Stimulated activated CD8-positive, alpha-beta memory T cell treated with anti-CD3 and anti-CD28 coated beads, Interleukin-12 subunit alpha, Interleukin-12 subunit beta, amount 100 ng/mL, for 4 hours (primary cell): Measurements from ENCODE around the gene KIF1A.

Experiments
- DNase-seq: peaks from one replicate; pipeline ENCODE4 v3.0.0-alpha.2; 2020; ENCODE audit warnings: low read depth

The KIF1A gene

DNA sequence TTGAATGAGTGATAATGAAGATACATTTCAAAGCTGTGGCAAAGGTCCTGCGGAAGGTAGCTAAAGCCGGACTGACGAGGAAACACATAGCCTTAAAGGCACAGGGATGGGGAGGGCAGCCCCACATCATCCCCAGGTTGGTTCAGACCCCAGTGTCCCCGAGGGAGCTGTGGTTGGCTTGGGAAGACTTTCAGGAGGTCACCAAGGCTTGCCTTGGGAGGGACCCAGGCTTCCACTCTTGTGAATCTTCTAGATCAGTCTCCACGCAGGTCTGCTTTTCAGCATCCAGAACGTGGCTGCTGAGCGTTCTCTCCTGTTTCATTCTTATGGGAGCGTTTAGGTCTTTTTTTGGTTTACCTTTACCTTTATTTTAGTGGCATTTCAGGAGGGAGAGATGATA lies 16.8 kb downstream of the KIF1A start:
- DNase-seq = no peak

DNA sequence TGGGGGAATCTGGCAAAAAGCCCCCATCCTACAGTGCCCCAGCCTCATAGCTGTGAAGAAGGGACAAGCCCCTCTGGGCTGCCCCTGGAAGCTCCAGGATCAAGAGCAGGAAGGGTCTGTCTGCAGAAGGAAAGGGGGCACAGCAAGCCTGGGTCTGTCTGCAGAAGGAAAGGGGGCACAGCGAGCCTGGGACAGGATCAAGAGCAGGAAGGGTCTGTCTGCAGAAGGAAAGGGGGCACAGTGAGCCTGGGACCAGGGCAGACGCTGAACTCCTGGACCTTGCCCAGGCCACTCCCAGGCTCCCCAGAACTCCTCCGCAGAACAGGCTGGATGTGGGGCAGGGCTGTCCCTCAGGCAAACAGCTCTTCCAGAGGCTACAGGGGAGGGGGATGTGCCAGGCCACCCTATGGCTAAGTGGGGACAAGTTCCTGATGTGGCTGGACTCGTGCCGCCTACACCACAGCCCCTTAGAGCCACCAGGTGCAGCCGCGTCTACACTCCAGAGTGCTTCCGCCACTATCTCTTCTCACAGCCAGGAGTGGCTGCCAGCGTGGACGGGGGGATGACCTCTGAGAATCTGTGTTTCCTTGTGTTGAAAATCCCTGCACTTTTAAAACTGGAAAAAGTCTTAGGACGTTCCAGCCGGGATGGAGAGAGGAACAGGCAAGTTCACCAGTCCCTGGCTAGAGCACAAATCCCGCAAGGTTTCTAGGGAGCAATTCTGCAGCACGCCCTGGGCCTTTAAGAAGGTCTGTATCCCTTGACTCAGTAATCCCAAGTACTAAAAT lies 20.8 kb downstream of the KIF1A start:
- DNase-seq = no peak

DNA sequence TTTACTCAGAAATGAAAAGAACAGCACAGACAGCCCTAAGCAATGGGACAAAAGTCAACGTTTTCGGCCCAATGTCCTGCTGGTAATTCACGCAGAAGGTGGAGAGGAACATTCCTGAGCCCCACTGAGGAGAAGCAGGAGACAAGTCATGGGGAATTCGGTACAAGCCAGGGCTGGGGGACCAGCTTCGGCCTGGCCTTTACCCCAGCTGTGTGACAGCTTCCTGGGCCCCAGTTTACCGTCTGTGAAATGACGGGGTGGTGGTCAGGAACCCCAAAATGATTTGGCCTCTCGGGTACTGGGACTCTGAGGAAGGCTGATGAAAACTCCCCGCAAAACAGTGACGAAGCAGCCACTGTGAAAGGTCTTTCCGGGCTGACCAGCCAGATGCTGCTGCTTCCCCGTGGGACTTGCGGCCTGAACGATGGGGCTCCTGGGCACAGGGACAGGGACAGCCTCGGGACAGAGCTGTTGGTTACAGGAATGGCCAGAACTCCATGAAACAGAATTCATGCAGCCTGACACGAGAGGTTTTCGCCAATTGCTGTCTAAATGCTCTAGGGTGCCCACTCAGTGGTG lies 21.6 kb downstream of the KIF1A start:
- DNase-seq = no peak

DNA sequence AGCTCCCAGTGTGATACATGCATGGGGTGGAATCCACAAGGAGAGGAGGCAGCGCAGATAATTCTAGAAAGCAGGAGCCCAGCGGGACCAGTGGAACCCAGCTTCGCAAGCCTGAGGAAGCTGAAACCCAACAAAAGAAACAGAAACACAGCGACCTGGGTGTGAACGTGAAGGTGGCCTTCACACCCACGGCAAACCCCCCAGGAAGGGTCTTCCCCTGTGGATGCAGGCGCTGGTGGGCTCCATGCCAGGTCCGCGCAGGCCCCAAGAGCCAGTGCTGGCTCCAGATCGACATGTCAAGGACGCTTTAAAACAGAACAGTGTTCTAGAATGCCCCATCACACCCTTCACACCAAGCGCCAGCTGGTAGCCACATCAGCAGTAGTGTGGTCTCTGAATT lies 22.1 kb downstream of the KIF1A start:
- DNase-seq = no peak

DNA sequence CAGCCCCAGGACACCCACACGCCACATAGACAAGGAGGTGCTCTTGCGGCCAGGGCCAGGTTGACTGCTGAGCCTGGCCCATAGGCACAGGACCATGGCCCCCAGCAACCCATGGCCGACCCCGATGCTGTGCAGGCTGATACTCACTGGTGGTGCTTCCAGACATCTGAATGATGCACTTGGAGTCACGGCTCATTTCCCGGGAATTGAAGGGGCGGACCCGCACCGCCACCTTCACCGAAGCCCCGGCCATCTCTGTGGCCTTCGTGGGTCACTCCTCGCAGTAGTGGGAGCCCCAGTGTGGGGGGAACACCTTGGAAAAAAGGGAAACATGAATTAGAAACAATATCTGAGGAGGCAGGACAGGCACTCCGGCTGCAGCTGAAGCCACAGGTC lies 22.5 kb downstream of the KIF1A start:
- no peak for DNase-seq

DNA sequence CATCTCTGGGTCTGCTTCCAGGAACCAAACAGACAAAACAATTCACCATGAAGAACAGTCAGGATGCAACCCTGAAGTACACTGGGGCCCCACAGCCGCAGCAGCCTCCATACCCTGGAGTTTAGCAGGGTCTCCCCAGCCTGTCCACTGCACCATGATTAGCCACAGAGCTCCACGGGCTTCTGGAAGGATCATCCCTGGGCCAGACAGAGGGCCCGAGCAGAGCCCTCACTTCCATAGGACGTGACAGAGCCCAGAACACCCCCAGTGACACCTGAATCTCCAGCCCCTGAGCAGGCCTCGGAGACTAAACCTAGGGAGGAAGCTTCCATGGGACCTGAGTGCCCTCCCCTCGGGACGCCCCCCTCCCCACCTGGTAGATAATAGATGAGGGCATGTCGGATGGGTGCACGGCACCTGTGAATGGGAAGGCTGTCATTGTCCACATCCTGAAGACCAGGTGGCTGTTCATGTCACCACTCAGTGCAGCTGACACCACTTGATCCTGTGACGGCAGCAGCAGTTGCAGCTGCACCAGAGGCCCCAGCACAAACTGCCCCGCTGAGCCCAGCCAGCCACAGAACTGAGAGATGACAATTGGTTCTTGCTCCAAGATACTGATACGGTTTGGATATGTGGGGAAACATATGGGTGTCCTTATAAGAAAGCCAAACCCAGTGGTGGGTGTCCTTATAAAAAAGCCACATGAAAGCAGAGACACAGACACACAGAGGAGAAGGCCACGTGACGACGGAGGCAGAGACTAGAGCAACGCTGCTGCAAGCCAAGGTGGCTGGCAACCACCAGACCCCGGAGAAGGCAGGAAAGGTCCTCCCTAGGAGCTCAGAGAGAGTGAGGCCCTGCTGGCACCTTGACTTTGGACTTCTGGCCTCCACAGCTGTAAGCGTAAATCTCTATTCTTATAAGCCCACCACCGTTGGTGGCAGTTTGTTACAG lies 23.2 kb downstream of the KIF1A start:
- no peak for DNase-seq

DNA sequence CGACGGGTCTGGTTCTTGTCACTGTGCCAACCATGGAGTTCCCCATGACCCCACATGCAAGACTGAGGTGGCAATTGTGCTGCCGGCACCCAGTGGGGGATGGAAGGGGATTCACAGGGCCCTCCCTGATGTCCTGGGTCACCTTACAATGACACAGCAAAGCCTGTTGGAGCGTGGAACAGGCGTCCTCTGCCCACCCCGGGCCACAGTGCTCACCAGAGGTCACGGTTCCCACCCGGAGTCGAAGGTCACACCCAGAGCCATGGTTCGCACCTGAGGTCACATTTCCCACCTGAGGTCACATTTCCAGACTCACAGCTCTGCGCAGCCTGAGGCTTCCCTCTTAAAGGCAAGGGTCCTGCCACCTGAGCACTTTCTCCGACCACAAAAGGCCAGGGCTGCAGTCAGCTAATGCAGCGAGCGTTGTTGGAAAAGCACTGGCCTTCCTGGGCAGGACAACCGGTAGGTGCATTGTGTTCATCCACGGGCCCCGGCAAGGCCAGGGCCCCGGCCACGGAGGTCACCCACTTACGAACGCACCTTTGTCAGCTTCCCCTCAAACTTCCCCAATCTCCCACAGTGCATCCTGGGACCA lies 24.0 kb downstream of the KIF1A start:
- no peak for DNase-seq

DNA sequence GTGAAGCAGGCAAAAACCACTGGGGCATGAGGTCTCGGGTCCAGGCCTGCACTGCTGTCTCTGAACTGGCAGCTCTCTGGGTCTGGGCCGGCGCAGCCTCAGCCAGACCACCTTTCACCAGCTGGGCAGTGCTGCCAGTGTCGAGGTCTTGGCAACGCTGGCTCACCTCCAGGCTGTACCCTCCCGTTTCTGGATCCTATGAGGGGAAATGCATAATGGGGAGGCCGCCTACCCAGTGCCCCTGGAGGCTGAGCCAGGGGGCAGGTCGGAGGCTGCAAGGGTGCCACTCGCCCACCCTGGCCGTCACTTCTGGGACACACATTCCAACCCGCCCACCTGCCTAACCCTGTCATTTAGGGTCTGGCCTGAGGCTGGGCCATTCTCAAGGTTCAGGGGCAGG lies 24.6 kb downstream of the KIF1A start:
- no peak for DNase-seq

DNA sequence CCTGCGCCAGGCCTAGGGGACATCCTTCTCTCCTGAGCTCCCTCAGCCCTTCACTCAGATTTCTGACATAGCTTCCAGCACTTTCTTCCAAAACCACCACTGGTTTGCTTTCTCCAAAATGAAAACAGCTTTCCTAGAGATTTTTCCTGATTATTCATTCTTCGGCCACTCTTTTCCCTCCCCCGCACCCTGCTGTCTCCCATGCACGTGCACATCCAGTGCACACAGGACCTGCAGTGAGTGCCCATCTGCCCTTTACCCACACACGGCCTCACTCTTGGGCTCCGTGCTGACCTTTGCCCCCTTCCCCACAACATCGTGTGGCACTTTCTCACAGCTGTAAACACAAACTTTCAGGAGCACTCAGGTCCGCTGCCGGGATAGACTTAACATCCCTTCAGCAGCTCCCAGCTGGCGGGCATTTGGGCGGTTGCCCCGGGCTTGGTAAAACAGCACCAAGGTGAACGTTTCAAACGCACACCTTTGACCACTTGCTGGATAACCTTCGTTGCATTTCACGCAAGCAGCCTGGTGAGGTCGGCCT lies 25.8 kb downstream of the KIF1A start:
- DNase-seq = no peak

DNA sequence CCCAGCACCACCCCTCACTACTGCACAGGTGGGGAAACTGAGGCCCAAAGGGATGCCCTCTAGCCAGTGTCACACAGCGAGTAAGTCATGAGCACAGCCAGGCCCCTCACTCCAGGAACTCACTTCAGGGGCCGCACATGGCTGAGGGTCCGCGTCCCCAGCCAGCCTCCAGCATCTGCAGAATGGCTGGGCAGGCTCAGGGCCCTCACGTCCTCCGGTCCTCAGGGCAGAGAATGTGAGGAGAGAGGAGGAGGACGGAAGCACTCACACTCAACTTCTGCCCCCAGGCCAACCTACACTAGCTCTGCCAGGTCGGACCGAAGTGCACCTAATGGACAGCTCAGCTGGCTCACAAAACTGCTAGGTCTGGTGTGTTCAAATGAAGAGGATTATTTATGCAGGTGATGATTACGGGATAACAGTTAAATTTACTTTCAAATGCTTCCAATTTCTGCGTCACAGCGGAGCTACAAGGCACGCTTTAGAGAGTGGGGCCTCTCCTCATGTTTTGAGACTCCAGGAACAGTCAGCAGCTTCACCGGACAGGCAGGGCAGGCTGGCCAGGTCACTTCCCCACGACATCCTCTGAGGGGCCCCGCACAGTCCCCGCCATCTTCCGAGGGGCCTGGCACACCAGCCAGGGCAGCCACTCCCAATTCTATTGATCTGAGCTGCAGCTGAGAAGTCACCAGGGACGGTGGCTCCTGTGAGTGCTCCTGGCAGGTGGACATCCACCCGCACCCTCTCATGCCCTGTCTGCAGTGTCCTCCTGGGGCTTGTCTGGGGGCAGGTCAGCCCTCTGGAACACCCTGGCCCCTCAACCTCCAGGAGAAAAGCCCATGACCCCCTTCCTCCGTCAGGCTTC lies 26.5 kb downstream of the KIF1A start:
- no peak for DNase-seq

DNA sequence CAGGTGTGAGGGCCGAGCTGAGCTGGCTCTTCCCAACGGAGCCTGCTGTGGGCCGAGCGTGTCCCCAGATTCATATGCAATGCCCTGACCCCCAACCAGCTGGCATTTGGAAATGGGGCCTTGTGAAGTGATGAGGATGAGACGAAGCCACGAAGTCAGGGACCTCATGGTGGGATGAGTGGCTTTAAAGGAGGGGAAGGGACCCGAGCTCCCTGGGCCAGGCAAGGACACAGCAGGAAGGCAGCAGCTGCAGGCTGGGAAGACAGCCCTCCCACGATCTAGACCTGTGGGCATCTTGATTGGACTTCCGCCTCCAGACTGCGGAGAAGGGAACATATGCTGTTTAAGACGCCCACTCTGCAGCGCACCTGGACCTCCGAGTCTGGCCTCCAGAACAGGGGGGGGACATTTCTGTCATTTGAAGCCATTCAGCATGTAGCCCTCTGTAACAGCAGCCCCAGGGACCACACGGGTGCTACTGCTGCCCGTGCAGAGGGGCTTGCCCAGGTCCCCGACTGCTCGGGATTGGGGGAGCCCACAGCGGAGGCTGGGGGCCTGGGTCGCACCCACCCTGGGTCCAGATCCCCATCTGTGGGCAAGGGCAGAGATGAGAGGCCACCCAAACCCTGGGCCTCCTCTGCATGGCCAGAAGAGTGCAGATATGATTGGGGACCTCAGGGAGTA lies 27.2 kb downstream of the KIF1A start:
- DNase-seq = no peak

DNA sequence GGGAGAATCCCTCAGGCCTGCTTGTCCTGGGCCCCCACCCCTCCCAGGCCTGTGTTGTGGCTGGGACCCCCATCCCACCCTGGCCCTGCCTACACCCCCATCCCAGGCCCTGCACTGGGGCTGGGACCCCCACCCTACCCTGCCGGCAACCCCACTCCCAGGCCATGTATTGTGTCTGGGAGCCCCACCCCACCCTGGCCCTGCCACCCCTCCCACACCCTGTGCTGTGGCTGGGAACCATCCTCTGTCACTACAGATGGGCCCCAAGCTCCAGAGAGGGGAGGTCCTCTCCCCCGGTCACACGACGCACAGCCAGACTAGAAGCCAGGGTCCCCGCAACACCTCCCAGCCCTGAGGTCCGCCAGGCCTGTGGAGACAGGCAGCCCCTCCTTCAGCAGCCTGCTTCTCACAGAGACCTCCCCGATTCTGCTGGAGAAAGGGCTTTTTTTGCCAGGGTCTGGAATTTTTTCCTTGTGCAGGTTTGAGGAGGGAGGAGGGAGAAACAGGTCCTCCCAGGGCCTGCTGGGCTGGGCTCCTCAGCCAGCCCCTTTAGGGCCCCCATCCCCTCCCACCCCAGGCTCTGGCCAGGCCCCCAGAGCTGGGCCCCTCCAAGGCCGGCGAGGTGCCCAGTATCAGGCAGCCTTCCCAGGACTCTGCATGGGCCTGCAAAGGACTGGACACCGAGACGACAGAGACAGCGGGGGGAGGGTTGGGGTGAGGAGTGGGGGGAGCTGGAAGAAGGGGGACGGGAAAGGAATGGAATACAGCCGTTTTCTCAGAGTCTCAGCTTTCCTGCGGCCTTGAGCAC lies 28.0 kb downstream of the KIF1A start:
- no peak for DNase-seq

DNA sequence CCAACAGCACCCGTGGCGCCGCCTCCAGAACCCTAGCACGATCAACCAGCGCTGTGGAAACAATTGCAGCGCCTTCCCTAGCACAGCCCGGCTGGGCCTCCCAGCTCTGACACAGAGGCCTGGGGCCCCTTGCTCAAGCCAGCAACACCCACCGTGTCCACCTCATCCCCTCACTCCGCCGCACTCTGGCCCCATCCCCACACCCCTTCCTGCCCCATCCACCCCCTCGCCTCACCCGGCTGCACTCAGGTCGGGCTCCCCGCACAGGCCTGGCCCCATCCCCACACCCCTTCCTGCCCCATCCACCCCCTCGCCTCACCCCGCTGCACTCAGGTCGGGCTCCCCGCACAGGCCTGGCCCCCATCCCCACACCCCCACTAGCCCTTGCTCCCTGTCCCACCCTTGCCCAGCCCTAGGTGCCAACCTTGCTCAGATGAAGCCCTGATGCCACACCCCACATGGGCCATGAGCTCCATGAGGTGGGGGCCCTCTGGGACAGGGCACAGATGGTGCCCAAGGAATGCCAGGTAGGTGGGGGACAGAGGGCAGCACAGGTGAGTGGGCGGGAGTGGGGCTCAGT lies 28.7 kb downstream of the KIF1A start:
- DNase-seq = no peak

DNA sequence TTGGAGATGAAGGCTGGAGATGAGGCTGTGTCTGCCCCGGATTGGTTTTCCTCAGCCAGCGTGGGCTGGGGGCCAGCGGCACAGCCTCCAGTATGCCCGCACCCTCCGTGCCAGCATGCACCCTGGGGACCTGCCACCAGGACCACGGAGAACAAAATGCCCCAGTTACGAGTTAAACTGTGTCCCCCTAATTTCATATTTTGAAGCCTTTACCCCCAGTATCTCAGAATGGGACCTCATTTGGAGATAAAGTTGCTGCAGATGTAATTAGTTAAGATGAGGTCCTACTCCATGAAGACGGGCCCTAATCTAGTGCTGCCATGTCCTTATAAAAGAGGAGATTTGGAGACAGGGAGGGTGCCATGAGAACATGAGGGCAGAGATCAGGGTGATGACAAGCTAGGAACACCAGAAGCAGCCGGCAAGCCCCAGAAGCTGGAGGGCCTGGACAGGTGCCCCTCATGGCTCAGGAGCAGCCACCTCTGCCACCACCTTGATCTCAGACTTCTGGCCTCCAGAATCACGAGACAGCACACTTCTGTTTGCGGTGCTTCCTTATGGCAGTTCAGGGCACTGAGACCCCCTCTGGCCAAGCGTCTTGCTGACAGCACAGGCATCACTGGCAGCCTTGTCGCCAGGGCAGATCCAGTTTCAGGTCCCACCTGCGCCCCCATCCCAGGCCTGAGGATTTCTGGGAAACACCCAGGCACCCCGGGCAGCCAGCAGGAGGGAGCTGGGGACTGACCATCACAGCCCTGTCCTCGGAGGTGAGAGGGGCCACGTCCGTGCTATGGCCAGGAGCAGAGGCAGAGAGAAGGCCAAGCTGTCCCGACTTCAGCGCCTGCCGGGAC lies 29.4 kb downstream of the KIF1A start:
- DNase-seq = no peak

DNA sequence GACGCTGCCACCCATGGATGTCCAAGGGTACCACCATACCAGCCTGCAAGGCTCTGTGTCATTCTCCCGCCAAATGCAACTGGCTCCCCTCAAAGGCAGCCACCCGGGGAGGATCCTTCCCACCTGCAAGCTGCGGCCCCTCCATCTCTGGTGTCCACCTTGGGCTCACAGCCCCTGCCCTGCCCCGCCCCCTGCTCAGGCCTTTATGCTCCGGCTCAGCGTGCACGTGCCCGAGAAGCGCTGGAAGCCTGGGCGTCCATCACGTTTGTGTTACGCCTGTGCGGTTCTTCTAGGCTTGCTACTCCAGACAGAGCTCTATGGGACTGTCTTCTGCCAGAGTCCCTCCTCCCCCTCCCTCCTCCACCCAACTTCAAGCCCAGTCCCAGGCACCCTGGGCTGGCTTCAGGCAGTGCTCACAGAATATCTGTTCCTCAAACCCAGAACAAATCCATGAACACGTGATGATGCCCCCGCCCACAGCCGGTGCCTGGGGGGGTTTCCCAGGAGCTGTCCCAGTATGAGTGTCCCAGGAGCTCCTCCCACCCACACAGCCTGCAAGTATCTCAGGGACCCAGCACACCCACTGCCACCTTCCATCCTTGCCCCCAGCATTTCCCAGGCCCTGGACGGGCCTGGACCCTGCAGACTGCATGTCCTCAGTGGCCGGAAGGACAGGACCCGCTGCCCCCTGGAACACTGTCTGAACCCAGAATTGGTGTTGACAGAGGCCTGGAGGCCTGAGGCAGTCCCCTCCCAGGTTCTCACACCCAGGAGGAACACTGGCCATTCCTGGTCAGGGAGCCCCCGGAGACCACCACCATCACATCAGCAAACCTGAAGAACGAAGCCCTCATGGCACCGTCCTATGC lies 30.3 kb downstream of the KIF1A start:
- DNase-seq = no peak

DNA sequence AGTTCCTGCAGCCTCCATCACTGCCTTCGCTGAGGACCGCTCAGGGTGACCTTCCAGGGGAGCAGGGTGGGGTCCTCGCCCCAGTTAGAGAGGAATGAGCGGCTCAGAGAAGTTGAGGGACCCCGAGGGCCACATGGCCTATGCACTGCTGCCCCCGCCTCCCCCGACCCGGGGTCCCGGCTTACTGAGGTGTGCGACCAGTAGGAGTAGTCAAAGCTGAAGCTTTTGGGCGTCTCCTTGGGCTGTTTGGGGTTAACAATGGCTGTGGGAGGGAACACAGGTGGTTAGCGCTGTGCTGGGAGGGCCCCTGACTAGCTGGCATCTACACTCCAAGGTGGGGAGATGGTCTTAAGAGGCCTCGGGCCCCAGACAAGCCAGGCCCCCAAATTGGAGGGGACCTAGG lies 31.0 kb downstream of the KIF1A start:
- DNase-seq = no peak

DNA sequence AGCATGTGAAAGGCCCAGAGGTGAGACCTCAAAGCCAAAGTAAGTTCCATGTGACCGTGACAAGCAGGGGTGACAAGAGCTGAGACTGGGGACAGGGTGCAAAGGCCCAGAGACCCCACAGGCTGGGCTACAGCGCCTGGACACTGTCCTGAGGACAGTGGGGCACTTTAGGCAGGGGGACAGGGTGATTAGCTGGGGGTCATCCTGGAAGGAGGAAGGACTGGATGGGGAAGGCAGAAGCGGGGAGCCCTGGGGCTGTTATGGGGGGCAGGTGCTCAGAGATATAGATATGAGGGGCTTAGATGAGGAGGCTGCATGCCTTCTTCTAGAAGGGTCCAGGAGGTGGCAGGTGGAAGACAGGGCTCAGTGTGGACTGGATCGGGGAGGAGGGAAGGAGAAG lies 31.5 kb downstream of the KIF1A start:
- no peak for DNase-seq
